ENCODE measurements around the gene MYZAP.

DNA sequence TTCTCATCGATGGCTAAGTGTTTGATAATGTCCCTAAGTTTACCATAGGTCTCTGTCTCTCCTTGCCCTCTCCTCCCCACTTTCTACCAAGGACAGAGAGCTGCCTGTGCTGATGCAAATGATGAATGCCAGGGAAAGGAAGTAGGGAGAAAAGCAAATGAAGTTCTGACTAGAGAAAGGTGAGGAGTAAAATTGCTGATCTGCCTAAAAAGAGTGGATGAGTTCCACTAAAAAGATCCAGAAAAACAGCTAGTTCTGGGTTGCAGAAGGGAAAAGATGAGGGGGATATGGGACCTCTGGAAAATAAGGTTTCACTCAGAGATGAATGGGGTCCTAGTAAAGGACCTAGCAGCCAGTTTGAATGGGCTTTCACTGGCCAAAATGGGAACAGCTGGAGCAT is 13.8 kb downstream of the MYZAP start:
- TF ChIP-seq CTCF (conservative IDR thresholded peaks at IDR 0.05; ENCODE audit: low read depth, low read length) (no peak), MAZ (IDR thresholded peaks at IDR 0.05; ENCODE audit: borderline replicate concordance, low read depth, low read length) (no peak), POLR2A (IDR thresholded peaks at IDR 0.05; ENCODE audit: low read depth, low read length) (no peak)
- TF ChIP-seq, protein P1, sequence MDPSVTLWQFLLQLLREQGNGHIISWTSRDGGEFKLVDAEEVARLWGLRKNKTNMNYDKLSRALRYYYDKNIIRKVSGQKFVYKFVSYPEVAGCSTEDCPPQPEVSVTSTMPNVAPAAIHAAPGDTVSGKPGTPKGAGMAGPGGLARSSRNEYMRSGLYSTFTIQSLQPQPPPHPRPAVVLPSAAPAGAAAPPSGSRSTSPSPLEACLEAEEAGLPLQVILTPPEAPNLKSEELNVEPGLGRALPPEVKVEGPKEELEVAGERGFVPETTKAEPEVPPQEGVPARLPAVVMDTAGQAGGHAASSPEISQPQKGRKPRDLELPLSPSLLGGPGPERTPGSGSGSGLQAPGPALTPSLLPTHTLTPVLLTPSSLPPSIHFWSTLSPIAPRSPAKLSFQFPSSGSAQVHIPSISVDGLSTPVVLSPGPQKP (IDR thresholded peaks at IDR 0.05; ENCODE audit: borderline replicate concordance, low read depth, low read length), result no peak
